SK-N-SH (cell line): ENCODE results near the gene GPD1L. TPM values are rescaled to one million over a fixed set of nuclear protein-coding genes. Genes with fewer than 3 reads are reported as not detected.

Source experiments
- CTCF ChIA-PET: fragments of 300-600, 350-600 bp; formaldehyde crosslinking; extraction: SDS; loops from one replicate; lab custom pipeline; 2021; lab: Yijun Ruan, JAX
- POLR2A ChIA-PET: fragments of 350-600 bp; sonication (Branson Sonifier 250); formaldehyde crosslinking; extraction: SDS; loops from one replicate; lab custom pipeline; 2020; ENCODE audit warnings: antibody characterized with exemption, inconsistent platforms; lab: Yijun Ruan, JAX
- DNase-seq: peaks from one replicate; pipeline ENCODE4 v3.0.0; 2012
- H2AFZ ChIP-seq: fragments of 200-600 bp; sonication (generic); 2 replicates; pipeline ENCODE4 v1.8.1; 2016; ENCODE audit warnings: antibody characterized with exemption, mild to moderate bottlenecking, low read depth
- H3F3A ChIP-seq: fragments of 200-600 bp; sonication (generic); replicated peaks from 2 replicates; pipeline ENCODE3; 2016; ENCODE audit warnings: antibody characterized with exemption, mild to moderate bottlenecking; ENCODE audit not compliant: insufficient read depth
- H3K27ac ChIP-seq, 2 experiments: fragments of 200-500 bp in 1 of 2; fragments of 200-600 bp in 1 of 2; sonication (Bioruptor generic) in 1 of 2; sonication (generic), shearing (Covaris generic) in 1 of 2; 2 replicates each; pipeline versions ENCODE4 v1.5.1 to v1.6.1; 2014 to 2016; ENCODE audit warnings: low read depth in 2 of 2, inconsistent platforms in 1 of 2, low read length in 1 of 2, mild to moderate bottlenecking in 1 of 2, mixed read lengths in 1 of 2
- H3K27me3 ChIP-seq: fragments of 200-600 bp; sonication (generic), shearing (Covaris generic); 2 replicates; pipeline ENCODE4 v1.6.1; 2016; ENCODE audit warnings: mixed run types; ENCODE audit not compliant: insufficient read depth
- H3K36me3 ChIP-seq, 2 experiments: fragments of 200-500 bp in 1 of 2; fragments of 200-600 bp in 1 of 2; sonication (Bioruptor generic) in 1 of 2; sonication (generic) in 1 of 2; replicated peaks in 1 of 2; 2 replicates each; pipeline versions ENCODE3 to v1.5.1; 2014 to 2016; ENCODE audit warnings: low read length in 1 of 2, mild to moderate bottlenecking in 1 of 2; ENCODE audit not compliant: insufficient read depth in 2 of 2, control insufficient read depth in 1 of 2
- H3K4me1 ChIP-seq, 2 experiments: fragments of 200-500 bp in 1 of 2; fragments of 200-600 bp in 1 of 2; sonication (Bioruptor generic) in 1 of 2; sonication (generic), shearing (Covaris generic) in 1 of 2; 2 replicates each; pipeline versions ENCODE4 v1.5.1 to v1.6.1; 2014 to 2016; ENCODE audit warnings: low read depth in 1 of 2, low read length in 1 of 2, mixed run types in 1 of 2; ENCODE audit not compliant: insufficient read depth in 2 of 2, control insufficient read depth in 1 of 2
- H3K4me2 ChIP-seq: fragments of 200-600 bp; sonication (generic), shearing (Covaris generic); 2 replicates; pipeline ENCODE4 v1.6.1; 2017; ENCODE audit warnings: mixed run types
- H3K4me3 ChIP-seq, 2 experiments: fragments of 200-500 bp in 1 of 2; fragments of 200-600 bp in 1 of 2; sonication (Bioruptor generic) in 1 of 2; sonication (generic), shearing (Covaris generic) in 1 of 2; 2 replicates each; pipeline versions ENCODE4 v1.5.1 to v1.8.1; 2014 to 2016; ENCODE audit warnings: low read depth in 2 of 2, inconsistent platforms in 1 of 2, low read length in 1 of 2, mild to moderate bottlenecking in 1 of 2, mixed read lengths in 1 of 2, moderate library complexity in 1 of 2
- H3K79me2 ChIP-seq: fragments of 200-600 bp; sonication (generic); 2 replicates; pipeline ENCODE4 v1.8.1; 2017; ENCODE audit warnings: mild to moderate bottlenecking; ENCODE audit not compliant: insufficient read depth
- H3K9ac ChIP-seq: fragments of 200-600 bp; sonication (generic); 2 replicates; pipeline ENCODE4 v1.6.1; 2017; ENCODE audit warnings: mixed run types
- H3K9me2 ChIP-seq: fragments of 200-600 bp; sonication (generic); 2 replicates; pipeline ENCODE4 v1.6.1; 2017; ENCODE audit warnings: mixed run types
- H3K9me3 ChIP-seq: fragments of 200-600 bp; sonication (generic); 2 replicates; pipeline ENCODE4 v1.6.1; 2017; ENCODE audit warnings: mixed run types, mild to moderate bottlenecking, moderate library complexity
- H4K20me1 ChIP-seq: fragments of 200-600 bp; sonication (generic); 2 replicates; pipeline ENCODE4 v1.6.1; 2017; ENCODE audit warnings: mild to moderate bottlenecking, mixed run types; ENCODE audit not compliant: insufficient read depth
- EP300 ChIP-seq, 2 experiments: IDR thresholded peaks; 2 replicates each; pipeline versions ENCODE4 v1.4.0 to v1.6.1; 2012; ENCODE audit warnings: borderline replicate concordance in 1 of 2, low read depth in 1 of 2, low read length in 1 of 2
- EZH2phosphoT487 ChIP-seq: fragments of 200-600 bp; sonication (generic); IDR thresholded peaks from 2 replicates; pipeline ENCODE4 v1.6.1; 2017; ENCODE audit warnings: low read depth, mixed run types, mild to moderate bottlenecking, antibody characterized with exemption, moderate library complexity, borderline replicate concordance
- FOSL2 ChIP-seq: IDR thresholded peaks from 2 replicates; pipeline ENCODE4 v1.4.0; 2012; ENCODE audit warnings: low read depth, mild to moderate bottlenecking, moderate library complexity, borderline replicate concordance
- FOXJ3 ChIP-seq: sonication (generic); formaldehyde crosslinking; IDR thresholded peaks from 2 replicates; pipeline ENCODE4 v1.5.1; 2020; ENCODE audit warnings: mild to moderate bottlenecking, missing genetic modification reagents
- GATA2 ChIP-seq: sonication (generic); formaldehyde crosslinking; IDR thresholded peaks from 2 replicates; pipeline ENCODE4 v1.5.0; 2020; ENCODE audit warnings: mild to moderate bottlenecking, missing genetic modification reagents
- MXI1 ChIP-seq: IDR thresholded peaks from 2 replicates; pipeline ENCODE4 v1.6.1; 2012; ENCODE audit warnings: mild to moderate bottlenecking, low read depth, low read length, improper control_type of control experiment
- RAD21 ChIP-seq: IDR thresholded peaks from 2 replicates; pipeline ENCODE4 v1.6.1; 2012; ENCODE audit warnings: mild to moderate bottlenecking, low read length
- RCOR1 ChIP-seq: fragments of 150-350 bp; IDR thresholded peaks from 2 replicates; pipeline ENCODE4 v1.6.1; 2017; ENCODE audit warnings: antibody characterized with exemption, low read length
- RXRA ChIP-seq: IDR thresholded peaks from 2 replicates; pipeline ENCODE4 v1.4.0; 2012; ENCODE audit warnings: low read depth, mild to moderate bottlenecking, borderline replicate concordance
- SIN3A ChIP-seq: IDR thresholded peaks from 2 replicates; pipeline ENCODE4 v1.6.1; 2012; ENCODE audit warnings: low read depth, mild to moderate bottlenecking, low read length, moderate library complexity, borderline replicate concordance
- SMC3 ChIP-seq: IDR thresholded peaks from 2 replicates; pipeline ENCODE4 v1.6.1; 2012; ENCODE audit warnings: low read depth, low read length, improper control_type of control experiment
- TCF12 ChIP-seq: IDR thresholded peaks from 2 replicates; pipeline ENCODE4 v1.4.0; 2012
- WGBS: methylation state at CpG from one replicate; pipeline ENCODE4 v1.1.6; 2017; ENCODE audit warnings: low lambda C conversion rate; 5-methylcytosine and 5-hydroxymethylcytosine counted together
- polyA plus RNA-seq, 3 experiments: library from polyadenylated mRNA; depleted of rRNA; stranded (reverse); fragments of >200 nt; gene quantifications; 2 replicates each; pipeline ENCODE4 v1.2.3, GENCODE V29; 2012
- TF ChIP-seq, protein P1 (sequence below): IDR thresholded peaks from 2 replicates; pipeline ENCODE4 v1.6.1; 2012; ENCODE audit warnings: mild to moderate bottlenecking, low read depth, low read length, moderate library complexity
- TF ChIP-seq, protein P2 (sequence below): IDR thresholded peaks from 2 replicates; pipeline ENCODE4 v1.4.0; 2012; ENCODE audit warnings: low read depth, borderline replicate concordance
- TF ChIP-seq, protein P3 (sequence below): fragments of 150-350 bp; IDR thresholded peaks from 2 replicates; pipeline ENCODE4 v1.6.1; 2017; ENCODE audit warnings: antibody characterized with exemption, low read length, low read depth, borderline replicate concordance
- TF ChIP-seq, protein P4 (sequence below): IDR thresholded peaks from 2 replicates; pipeline ENCODE4; 2012
- TF ChIP-seq, protein P5 (sequence below): fragments of 150-350 bp; IDR thresholded peaks from 2 replicates; pipeline ENCODE4 v1.6.1; 2016; ENCODE audit warnings: mild to moderate bottlenecking, low read depth, low read length

Gene GPD1L
- polyA plus RNA-seq, 1 of the 3 experiments (the other 2 are of a cell fraction), result 6.1 TPM

DNA sequence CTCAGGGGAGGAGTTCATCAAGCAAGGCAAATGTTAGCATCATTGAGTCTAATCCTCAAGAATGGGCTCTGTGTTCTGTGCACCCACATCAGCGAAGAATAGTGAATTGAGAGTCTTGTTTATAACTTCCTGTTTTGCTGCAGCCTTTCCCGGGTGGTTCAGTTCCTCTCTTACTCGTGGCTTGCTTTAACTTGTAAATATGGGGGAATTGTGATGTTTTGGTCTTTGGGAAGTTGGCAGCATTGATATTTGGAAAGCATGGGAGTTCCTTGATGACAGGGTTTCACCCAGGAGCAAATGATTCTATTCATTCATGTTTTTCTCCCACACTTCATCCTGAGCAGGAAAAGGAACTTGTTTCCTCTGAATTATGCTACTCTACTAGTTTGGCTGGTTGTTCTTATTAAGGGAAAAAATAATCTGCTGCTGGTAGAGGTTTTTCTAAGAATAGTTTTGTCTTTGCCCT is 40.4 kb downstream of the GPD1L start (continued):
- TF ChIP-seq, protein P1, sequence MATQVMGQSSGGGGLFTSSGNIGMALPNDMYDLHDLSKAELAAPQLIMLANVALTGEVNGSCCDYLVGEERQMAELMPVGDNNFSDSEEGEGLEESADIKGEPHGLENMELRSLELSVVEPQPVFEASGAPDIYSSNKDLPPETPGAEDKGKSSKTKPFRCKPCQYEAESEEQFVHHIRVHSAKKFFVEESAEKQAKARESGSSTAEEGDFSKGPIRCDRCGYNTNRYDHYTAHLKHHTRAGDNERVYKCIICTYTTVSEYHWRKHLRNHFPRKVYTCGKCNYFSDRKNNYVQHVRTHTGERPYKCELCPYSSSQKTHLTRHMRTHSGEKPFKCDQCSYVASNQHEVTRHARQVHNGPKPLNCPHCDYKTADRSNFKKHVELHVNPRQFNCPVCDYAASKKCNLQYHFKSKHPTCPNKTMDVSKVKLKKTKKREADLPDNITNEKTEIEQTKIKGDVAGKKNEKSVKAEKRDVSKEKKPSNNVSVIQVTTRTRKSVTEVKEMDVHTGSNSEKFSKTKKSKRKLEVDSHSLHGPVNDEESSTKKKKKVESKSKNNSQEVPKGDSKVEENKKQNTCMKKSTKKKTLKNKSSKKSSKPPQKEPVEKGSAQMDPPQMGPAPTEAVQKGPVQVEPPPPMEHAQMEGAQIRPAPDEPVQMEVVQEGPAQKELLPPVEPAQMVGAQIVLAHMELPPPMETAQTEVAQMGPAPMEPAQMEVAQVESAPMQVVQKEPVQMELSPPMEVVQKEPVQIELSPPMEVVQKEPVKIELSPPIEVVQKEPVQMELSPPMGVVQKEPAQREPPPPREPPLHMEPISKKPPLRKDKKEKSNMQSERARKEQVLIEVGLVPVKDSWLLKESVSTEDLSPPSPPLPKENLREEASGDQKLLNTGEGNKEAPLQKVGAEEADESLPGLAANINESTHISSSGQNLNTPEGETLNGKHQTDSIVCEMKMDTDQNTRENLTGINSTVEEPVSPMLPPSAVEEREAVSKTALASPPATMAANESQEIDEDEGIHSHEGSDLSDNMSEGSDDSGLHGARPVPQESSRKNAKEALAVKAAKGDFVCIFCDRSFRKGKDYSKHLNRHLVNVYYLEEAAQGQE, result no peak
- TF ChIP-seq TCF12 (no peak), RAD21 (no peak), RXRA (no peak), FOXJ3 (no peak)
- TF ChIP-seq, protein P2, sequence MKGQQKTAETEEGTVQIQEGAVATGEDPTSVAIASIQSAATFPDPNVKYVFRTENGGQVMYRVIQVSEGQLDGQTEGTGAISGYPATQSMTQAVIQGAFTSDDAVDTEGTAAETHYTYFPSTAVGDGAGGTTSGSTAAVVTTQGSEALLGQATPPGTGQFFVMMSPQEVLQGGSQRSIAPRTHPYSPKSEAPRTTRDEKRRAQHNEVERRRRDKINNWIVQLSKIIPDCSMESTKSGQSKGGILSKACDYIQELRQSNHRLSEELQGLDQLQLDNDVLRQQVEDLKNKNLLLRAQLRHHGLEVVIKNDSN, result no peak
- TF ChIP-seq, all 33 proteins: peak for 0

DNA sequence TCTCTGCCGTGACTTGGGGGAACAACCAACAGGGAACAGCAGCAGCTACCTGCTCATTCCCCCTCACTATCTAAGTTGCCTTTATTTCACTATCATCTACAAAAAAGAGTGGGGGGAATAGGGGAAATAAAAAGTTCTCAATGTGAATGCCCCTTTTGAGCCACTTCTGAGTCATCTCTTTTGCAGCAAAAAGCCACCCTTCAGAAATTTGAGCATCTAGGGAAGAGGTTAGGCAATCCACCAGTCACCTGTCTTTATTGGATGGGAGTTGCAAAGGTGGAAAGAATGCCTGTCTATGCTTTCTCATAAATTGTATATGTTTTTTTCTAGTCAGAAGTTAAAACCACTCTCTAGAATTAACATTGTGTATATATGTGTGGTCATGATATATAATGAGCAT is 41.1 kb downstream of the GPD1L start:
- DNase-seq, result no peak
- Histone ChIP-seq H3K4me1 (no peaks in the 10 kb centered on the region), H3K27me3 (no peaks in the 10 kb centered on the region), H3K9ac (no peak overlapping the region), H3K27ac (no peak overlapping the region), H3K79me2 (no peaks in the 10 kb centered on the region), H3K9me2 (no peaks in the 10 kb centered on the region)
- ChIA-PET POLR2A (no interaction called here), CTCF (interaction anchor here (0.7 to 1.2 kb wide), 2 partner anchors 128 to 147 kb away, joined by 3 read pairs; no protein-coding TSS in a partner anchor)
- 65% methylated on average over 1 of the region's 1 CpG for WGBS
- no peak for TF ChIP-seq EP300 (IDR thresholded peaks at IDR 0.05; ENCODE audit: borderline replicate concordance in 1 of 2, low read depth in 1 of 2, low read length in 1 of 2)
- no peak for TF ChIP-seq MXI1
- TF ChIP-seq, protein P3, sequence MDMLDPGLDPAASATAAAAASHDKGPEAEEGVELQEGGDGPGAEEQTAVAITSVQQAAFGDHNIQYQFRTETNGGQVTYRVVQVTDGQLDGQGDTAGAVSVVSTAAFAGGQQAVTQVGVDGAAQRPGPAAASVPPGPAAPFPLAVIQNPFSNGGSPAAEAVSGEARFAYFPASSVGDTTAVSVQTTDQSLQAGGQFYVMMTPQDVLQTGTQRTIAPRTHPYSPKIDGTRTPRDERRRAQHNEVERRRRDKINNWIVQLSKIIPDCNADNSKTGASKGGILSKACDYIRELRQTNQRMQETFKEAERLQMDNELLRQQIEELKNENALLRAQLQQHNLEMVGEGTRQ, result no peak
- TF ChIP-seq RCOR1, result no peak
- TF ChIP-seq FOSL2, result no peak
- TF ChIP-seq SIN3A, result no peak
- TF ChIP-seq EZH2phosphoT487, result no peak
- TF ChIP-seq, protein P4, sequence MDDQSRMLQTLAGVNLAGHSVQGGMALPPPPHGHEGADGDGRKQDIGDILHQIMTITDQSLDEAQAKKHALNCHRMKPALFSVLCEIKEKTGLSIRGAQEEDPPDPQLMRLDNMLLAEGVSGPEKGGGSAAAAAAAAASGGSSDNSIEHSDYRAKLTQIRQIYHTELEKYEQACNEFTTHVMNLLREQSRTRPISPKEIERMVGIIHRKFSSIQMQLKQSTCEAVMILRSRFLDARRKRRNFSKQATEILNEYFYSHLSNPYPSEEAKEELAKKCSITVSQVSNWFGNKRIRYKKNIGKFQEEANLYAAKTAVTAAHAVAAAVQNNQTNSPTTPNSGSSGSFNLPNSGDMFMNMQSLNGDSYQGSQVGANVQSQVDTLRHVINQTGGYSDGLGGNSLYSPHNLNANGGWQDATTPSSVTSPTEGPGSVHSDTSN, result no peak
- no peak for TF ChIP-seq FOXJ3
- no peak for TF ChIP-seq SMC3
- no peak for TF ChIP-seq GATA2
- TF ChIP-seq, protein P2, result no peak
- no peak for TF ChIP-seq RAD21
- TF ChIP-seq, protein P5, sequence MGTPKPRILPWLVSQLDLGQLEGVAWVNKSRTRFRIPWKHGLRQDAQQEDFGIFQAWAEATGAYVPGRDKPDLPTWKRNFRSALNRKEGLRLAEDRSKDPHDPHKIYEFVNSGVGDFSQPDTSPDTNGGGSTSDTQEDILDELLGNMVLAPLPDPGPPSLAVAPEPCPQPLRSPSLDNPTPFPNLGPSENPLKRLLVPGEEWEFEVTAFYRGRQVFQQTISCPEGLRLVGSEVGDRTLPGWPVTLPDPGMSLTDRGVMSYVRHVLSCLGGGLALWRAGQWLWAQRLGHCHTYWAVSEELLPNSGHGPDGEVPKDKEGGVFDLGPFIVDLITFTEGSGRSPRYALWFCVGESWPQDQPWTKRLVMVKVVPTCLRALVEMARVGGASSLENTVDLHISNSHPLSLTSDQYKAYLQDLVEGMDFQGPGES, result no peak
- TF ChIP-seq, all 33 proteins: peak for 0
- H3F3A ChIP-seq, result peaks cover 1% of the 10 kb centered on the region
- H2AFZ ChIP-seq, result no peak overlapping the region
- H3K4me3 ChIP-seq, result no peak overlapping the region
- no peaks in the 10 kb centered on the region for H4K20me1 ChIP-seq
- H3K9me3 ChIP-seq, result no peaks in the 10 kb centered on the region
- H3K4me2 ChIP-seq, result no peak overlapping the region
- no peaks in the 10 kb centered on the region for H3K36me3 ChIP-seq
